Transverse colon (tissue), 4 donors: ENCODE data around the gene STEAP2. TPM values are rescaled to one million over a fixed set of nuclear protein-coding genes. Genes with fewer than 3 reads are reported as not detected.

Source experiments
- DNase-seq: peaks from one replicate; pipeline ENCODE4 v3.0.0-alpha.2; 2019
- H3K27ac ChIP-seq, 4 donors: fragments of 200-600 bp; sonication (generic); 2 replicates each; pipeline ENCODE4 v1.5.1; 2016 to 2018; ENCODE audit warnings: inconsistent platforms in 4 of 4
- H3K27me3 ChIP-seq: fragments of 200-600 bp; sonication (generic); 2 replicates; pipeline ENCODE4 v1.5.1; 2017; ENCODE audit warnings: inconsistent platforms
- H3K36me3 ChIP-seq, 4 donors: fragments of 200-600 bp; sonication (generic); 2 replicates each; pipeline ENCODE4 v1.5.1; 2017 to 2019; ENCODE audit warnings: inconsistent platforms in 4 of 4
- H3K4me1 ChIP-seq, 4 donors: fragments of 200-600 bp; sonication (generic); 2 replicates each; pipeline ENCODE4 v1.5.1; 2017 to 2020; ENCODE audit warnings: inconsistent platforms in 4 of 4
- H3K4me3 ChIP-seq, 4 donors: fragments of 200-600 bp; sonication (generic); 1 replicate in 1 of 4; 2 replicates in 3 of 4; pipeline versions ENCODE4 v1.5.1 to v1.6.1; 2017 to 2019; ENCODE audit warnings: inconsistent platforms in 4 of 4
- H3K9me3 ChIP-seq, 2 donors: fragments of 200-600 bp; sonication (generic); 2 replicates each; pipeline ENCODE4 v1.5.1; 2017 to 2019; ENCODE audit warnings: inconsistent platforms in 2 of 2
- EP300 ChIP-seq: sonication (generic); formaldehyde crosslinking; IDR thresholded peaks from one replicate; pipeline ENCODE4 v1.6.1; 2017; ENCODE audit warnings: antibody characterized with exemption, low read depth
- POLR2A ChIP-seq: fragments of 450-650 bp; IDR thresholded peaks from one replicate; pipeline ENCODE4 v1.6.1; 2016; ENCODE audit warnings: antibody characterized with exemption, mild to moderate bottlenecking, moderate library complexity
- POLR2AphosphoS5 ChIP-seq, 3 donors: sonication (generic); formaldehyde crosslinking; IDR thresholded peaks; one replicate each; pipeline ENCODE4 v1.6.1; 2016; ENCODE audit warnings: antibody characterized with exemption in 3 of 3
- WGBS, 2 donors: methylation state at CpG; one replicate each; pipeline ENCODE4 v1.1.5; 2018; ENCODE audit warnings: low coverage in 1 of 2; 5-methylcytosine and 5-hydroxymethylcytosine counted together
- in situ Hi-C, 4 donors: fragments of 200-750 bp; cut with MboI; loops; one replicate each; pipeline versions ENCODE4 v1.15.0 to v1.15.1; 2017; ENCODE audit warnings: low sequenced_read_pairs in 3 of 4, low pct_ligation_motif_present in 1 of 4, low pct_unique_long_range_greater_than_20kb in 1 of 4
- intact Hi-C: fragments of 100-400 bp; cut with DNase I; formaldehyde crosslinking; loops from one replicate; pipeline ENCODE4 v1.15.1; 2023; ENCODE audit warnings: low total_unique reads
- total RNA-seq, 4 donors: library from RNA; depleted of rRNA; stranded (reverse); fragments of >200 nt; gene quantifications; one replicate each; pipeline ENCODE4 v1.1.0, GENCODE V29; 2016
- TF ChIP-seq, protein P1 (sequence below), 5 experiments: fragments of 200-600 bp in 3 of 5; fragments of 450-650 bp in 2 of 5; sonication (generic) in 3 of 5; IDR thresholded peaks; 1 replicate in 2 of 5; 2 replicates in 3 of 5; pipeline ENCODE4 v1.5.1; 2016 to 2017; ENCODE audit warnings: antibody characterized with exemption in 5 of 5, inconsistent platforms in 3 of 5, mild to moderate bottlenecking in 2 of 5, moderate library complexity in 1 of 5

The STEAP2 gene
- total RNA-seq, 4 donors from 2014 or later: 9.2 to 42.9 (median 27.9) TPM

DNA sequence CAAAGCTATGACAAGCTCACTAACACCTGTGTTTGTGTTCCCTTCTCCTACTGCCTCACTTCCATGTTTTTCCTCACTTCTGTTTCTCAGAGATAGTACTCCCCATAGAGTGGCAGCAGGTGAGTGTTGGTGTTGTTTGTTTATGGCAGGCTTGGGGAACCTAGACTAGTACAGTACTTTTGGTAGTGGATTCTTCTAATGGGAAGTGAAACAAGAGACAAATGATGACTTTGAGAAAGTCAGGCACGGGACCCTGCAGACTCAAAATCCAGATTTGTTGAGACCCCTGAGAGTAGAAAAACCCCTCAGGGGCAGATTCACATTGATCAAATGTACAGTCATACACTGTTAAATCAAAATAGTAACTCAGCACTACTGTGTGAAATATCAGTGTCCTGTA, 27.0 kb downstream of the STEAP2 start:
- H3K9me3 ChIP-seq: no peaks in the 10 kb centered on the region
- no peaks in the 10 kb centered on the region for H3K36me3 ChIP-seq
- no peak for DNase-seq
- in situ Hi-C loops: no loop called here
- no peak overlapping the region for H3K27ac ChIP-seq
- TF ChIP-seq, protein P1, sequence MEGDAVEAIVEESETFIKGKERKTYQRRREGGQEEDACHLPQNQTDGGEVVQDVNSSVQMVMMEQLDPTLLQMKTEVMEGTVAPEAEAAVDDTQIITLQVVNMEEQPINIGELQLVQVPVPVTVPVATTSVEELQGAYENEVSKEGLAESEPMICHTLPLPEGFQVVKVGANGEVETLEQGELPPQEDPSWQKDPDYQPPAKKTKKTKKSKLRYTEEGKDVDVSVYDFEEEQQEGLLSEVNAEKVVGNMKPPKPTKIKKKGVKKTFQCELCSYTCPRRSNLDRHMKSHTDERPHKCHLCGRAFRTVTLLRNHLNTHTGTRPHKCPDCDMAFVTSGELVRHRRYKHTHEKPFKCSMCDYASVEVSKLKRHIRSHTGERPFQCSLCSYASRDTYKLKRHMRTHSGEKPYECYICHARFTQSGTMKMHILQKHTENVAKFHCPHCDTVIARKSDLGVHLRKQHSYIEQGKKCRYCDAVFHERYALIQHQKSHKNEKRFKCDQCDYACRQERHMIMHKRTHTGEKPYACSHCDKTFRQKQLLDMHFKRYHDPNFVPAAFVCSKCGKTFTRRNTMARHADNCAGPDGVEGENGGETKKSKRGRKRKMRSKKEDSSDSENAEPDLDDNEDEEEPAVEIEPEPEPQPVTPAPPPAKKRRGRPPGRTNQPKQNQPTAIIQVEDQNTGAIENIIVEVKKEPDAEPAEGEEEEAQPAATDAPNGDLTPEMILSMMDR (IDR thresholded peaks at IDR 0.05): no peak
- no peak for TF ChIP-seq POLR2AphosphoS5 (IDR thresholded peaks at IDR 0.05)
- no peak for TF ChIP-seq EP300
- TF ChIP-seq POLR2A: no peak
- intact Hi-C loops: no loop called here
- H3K4me3 ChIP-seq: no peak overlapping the region
- peaks cover 0 to 25% (median 3%) of the 10 kb centered on the region in 4 donors for H3K4me1 ChIP-seq
- WGBS, 2 donors: 75 to 89% methylated on average over 1 of the region's 1 CpG
- H3K27me3 ChIP-seq: no peaks in the 10 kb centered on the region

DNA sequence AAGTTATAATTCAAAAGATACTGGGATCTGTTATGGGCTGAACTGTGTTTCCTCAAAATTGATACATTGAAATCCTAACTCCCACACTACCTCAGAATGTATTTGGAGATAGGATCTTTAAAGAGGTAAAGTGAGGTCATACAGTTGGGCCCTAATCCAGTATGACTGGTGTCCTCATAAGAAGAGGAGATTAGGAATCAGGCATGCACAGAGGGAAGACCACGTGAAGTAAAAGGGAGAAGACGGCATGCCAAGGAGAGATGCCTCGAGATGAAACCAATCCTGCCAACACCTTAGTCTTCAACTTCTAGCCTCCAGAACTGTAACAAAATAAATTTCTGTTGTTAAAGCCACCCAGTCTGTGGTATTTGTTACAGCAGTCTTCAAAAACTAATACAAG, 27.5 kb downstream of the STEAP2 start:
- Histone ChIP-seq H3K36me3 (no peaks in the 10 kb centered on the region), H3K4me1 (peaks cover 0 to 26% (median 3%) of the 10 kb centered on the region in 4 donors), H3K9me3 (no peaks in the 10 kb centered on the region), H3K27me3 (no peaks in the 10 kb centered on the region), H3K4me3 (no peak overlapping the region), H3K27ac (no peak overlapping the region)
- intact Hi-C loops (no loop called here), in situ Hi-C loops (no loop called here)
- TF ChIP-seq POLR2A: no peak
- TF ChIP-seq, protein P1 (IDR thresholded peaks at IDR 0.05): no peak
- no peak for TF ChIP-seq EP300
- no peak for TF ChIP-seq POLR2AphosphoS5 (IDR thresholded peaks at IDR 0.05)
- no peak for DNase-seq
- WGBS, 2 donors: 80 to 91% methylated on average over 2 to 3 of the region's 3 CpGs

DNA sequence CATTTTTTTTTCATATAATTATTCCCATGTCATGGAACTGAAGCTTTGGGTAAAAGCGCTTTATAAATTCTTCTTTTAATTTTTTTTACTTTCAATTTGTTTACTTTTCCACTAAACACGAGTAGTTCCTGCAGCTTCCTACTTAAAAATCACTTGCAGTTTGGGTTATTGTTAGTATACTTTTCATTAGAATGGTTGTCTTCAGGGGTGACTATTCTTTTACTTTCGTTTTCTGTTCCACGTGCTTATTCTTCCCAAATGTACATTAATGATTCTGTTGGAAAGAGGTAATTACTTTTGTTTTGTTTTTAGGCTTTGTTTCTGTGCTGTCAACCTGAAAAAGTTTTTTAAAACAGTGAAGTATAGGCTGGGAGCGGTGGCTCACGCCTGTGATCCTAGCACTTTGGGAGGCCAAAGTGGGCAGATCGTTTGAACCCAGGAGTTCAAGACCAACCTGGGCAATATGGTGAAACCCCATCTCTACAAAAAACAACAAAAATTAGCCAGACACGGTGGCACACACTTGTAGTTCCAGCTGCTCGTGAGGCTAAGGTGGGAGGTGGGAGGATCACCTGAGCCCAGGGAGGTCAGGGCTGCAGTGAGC, 28.2 kb downstream of the STEAP2 start:
- intact Hi-C loops: no loop called here

DNA sequence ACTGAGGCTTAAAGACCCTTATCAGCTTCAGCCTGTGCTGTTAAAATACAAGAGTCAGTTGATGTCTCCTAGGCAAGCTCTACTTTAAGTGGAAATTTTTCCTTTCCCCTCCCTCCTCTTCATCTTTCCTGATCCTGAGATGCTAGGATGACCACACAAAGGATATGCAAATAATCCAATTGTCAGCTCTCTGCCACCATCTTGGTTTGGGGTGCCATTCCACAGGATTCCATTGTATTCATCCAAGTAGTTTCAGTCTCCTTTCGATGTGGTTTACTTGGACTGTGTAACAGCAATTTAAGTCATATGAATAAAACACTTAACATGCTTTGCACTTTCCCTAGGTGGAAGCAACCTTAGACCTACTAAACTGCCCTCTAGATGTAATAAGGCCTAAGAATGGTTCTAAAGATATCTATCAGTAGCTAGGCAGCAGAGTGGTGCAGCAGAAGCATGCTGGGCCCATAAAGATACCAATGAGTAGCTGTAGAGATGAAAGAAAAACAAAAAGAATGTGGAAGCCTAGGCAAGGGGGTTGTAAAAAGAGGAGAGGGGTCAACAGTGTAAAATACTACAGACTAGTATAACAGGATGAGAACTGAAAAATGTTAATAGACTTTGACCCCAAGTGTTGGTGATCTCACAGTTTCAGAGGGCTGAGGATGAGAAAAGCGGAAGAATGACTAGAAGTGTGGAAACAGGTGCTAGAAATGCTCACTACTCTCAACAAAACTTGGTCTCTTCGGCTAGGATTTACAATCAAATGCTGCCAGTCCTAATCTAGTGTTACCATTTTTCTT, 31.0 kb downstream of the STEAP2 start:
- Histone ChIP-seq H3K4me1 (peaks cover 6 to 28% (median 20%) of the 10 kb centered on the region in 4 donors), H3K4me3 (no peak overlapping the region), H3K36me3 (no peaks in the 10 kb centered on the region), H3K9me3 (no peaks in the 10 kb centered on the region), H3K27me3 (no peaks in the 10 kb centered on the region), H3K27ac (peak overlapping the region; percentile 58 to 66 (median 62))
- intact Hi-C loops (no loop called here), in situ Hi-C loops (no loop called here)
- TF ChIP-seq EP300 (no peak), POLR2AphosphoS5 (IDR thresholded peaks at IDR 0.05) (peak in 1 of 3 donors; percentile 24)
- TF ChIP-seq, protein P1 (IDR thresholded peaks at IDR 0.05): no peak
- WGBS, 2 donors: 49 to 52% methylated on average over 3 of the region's 3 CpGs
- no peak for DNase-seq

More for the DNA sequence above, 28.2 kb downstream of the STEAP2 start:
- H3K4me1 ChIP-seq: peaks cover 6 to 32% (median 7%) of the 10 kb centered on the region in 4 donors
- in situ Hi-C loops: no loop called here
- no peak for TF ChIP-seq POLR2AphosphoS5 (IDR thresholded peaks at IDR 0.05)
- TF ChIP-seq, protein P1 (IDR thresholded peaks at IDR 0.05): no peak
- TF ChIP-seq EP300: no peak
- TF ChIP-seq POLR2A: no peak
- H3K27me3 ChIP-seq: no peaks in the 10 kb centered on the region
- no peak overlapping the region for H3K27ac ChIP-seq
- no peaks in the 10 kb centered on the region for H3K9me3 ChIP-seq
- WGBS, 2 donors: 73 to 76% methylated on average over 8 to 9 of the region's 9 CpGs
- DNase-seq: no peak
- no peak overlapping the region for H3K4me3 ChIP-seq
- no peaks in the 10 kb centered on the region for H3K36me3 ChIP-seq
